Mesothelial cell of epicardium (in vitro differentiated cells): ENCODE measurements around the gene EZR. TPM values are rescaled to one million over a fixed set of nuclear protein-coding genes. Genes with fewer than 3 reads are reported as not detected.
"Not testable (repeated sequence)": the region's sequence is repeated elsewhere in the genome, so short reads cannot be mapped to it uniquely, and the experiment has no call there.

Experiments used
- DNase-seq, 2 experiments: peaks; one replicate each; pipeline ENCODE4 v3.0.0; 2021; ENCODE audit warnings: low spot score in 2 of 2; ENCODE audit not compliant: unreplicated experiment in 2 of 2
- H3K27ac Mint-ChIP-seq: 2 replicates; pipeline ENCODE4 v1.8.0; 2021; ENCODE audit warnings: mixed read lengths
- H3K27me3 Mint-ChIP-seq: 2 replicates; pipeline ENCODE4 v1.8.0; 2021; ENCODE audit warnings: low read depth, mixed read lengths
- H3K36me3 Mint-ChIP-seq: 2 replicates; pipeline ENCODE4 v1.8.0; 2021; ENCODE audit warnings: mixed read lengths
- H3K4me1 Mint-ChIP-seq: 2 replicates; pipeline ENCODE4 v1.8.0; 2021; ENCODE audit warnings: mixed read lengths
- H3K4me3 Mint-ChIP-seq: 2 replicates; pipeline ENCODE4 v1.8.0; 2021; ENCODE audit warnings: mild to moderate bottlenecking, moderate library complexity, mixed read lengths
- H3K9me3 Mint-ChIP-seq: 2 replicates; pipeline ENCODE4 v1.8.0; 2021; ENCODE audit warnings: mixed read lengths
- total RNA-seq: library from RNA; stranded (reverse); gene quantifications from 3 replicates; pipeline ENCODE4 v1.2.1, GENCODE V29; 2021
- TF ChIP-seq, protein P1 (sequence below): fragments of 200-600 bp; sonication (generic); IDR thresholded peaks from one replicate; pipeline ENCODE4 v1.5.0; 2021; ENCODE audit warnings: antibody characterized with exemption; ENCODE audit not compliant: unreplicated experiment

EZR gene
- total RNA-seq, 1 donor from 2014 or later: 195 TPM

DNA sequence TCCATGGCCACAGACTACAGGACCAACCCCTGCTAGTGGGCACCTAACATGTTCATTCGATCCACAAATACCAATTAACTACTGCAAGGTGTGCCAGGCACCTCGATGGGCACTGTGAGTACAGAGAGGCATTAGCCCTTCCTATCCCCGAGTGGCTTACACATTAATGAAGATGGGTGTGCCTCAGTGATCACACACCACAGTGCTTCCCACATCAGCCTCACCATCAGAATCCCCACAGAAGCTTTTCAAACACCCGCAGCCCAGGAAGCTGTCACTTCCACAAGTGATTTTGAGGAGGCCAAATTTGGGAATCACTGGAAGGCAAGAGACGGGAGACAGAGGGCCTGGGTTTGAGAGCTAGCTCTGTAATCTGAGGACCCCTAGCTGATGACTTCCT, 23.7 kb downstream of the EZR start:
- Mint-ChIP-seq H3K4me3 (no peak overlapping the region), H3K4me1 (peaks cover 58% of the 10 kb centered on the region), H3K9me3 (no peaks in the 10 kb centered on the region), H3K27me3 (no peaks in the 10 kb centered on the region), H3K36me3 (peaks cover 2% of the 10 kb centered on the region), H3K27ac (peak overlapping the region; percentile 59)
- no peak for DNase-seq
- TF ChIP-seq, protein P1, sequence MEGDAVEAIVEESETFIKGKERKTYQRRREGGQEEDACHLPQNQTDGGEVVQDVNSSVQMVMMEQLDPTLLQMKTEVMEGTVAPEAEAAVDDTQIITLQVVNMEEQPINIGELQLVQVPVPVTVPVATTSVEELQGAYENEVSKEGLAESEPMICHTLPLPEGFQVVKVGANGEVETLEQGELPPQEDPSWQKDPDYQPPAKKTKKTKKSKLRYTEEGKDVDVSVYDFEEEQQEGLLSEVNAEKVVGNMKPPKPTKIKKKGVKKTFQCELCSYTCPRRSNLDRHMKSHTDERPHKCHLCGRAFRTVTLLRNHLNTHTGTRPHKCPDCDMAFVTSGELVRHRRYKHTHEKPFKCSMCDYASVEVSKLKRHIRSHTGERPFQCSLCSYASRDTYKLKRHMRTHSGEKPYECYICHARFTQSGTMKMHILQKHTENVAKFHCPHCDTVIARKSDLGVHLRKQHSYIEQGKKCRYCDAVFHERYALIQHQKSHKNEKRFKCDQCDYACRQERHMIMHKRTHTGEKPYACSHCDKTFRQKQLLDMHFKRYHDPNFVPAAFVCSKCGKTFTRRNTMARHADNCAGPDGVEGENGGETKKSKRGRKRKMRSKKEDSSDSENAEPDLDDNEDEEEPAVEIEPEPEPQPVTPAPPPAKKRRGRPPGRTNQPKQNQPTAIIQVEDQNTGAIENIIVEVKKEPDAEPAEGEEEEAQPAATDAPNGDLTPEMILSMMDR: no peak

GRCh38 chr6:158793432-158793831, 25.7 kb downstream of the EZR start:
- Mint-ChIP-seq H3K4me3 (no peak overlapping the region), H3K4me1 (peaks cover 45% of the 10 kb centered on the region), H3K27ac (no peak overlapping the region), H3K27me3 (no peaks in the 10 kb centered on the region), H3K9me3 (no peaks in the 10 kb centered on the region), H3K36me3 (peaks cover 8% of the 10 kb centered on the region)
- TF ChIP-seq, protein P1: no peak
- DNase-seq: no peak

DNA sequence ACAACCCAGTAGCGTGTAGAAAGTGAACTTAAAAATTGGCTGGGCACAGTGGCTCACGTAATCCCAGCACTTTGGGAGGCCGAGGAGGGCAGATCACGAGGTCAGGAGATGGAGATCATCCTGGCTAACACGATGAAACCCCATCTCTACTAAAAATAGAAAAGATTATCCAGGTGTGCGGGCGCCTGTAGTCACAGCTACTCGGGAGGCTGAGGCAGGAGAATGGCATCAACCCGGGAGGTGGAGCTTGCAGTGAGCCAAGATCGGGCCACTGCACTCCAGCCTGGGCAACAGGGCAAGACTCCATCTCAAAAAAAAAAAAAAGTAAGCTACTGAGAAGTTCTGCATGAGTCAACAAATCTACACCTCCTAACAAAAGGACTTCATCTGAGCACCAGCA, 26.7 kb downstream of the EZR start:
- H3K36me3 Mint-ChIP-seq: peaks cover 14% of the 10 kb centered on the region
- not testable (repeated sequence) for DNase-seq, H3K4me3 Mint-ChIP-seq, H3K9me3 Mint-ChIP-seq, H3K27me3 Mint-ChIP-seq
- peak overlapping the region; percentile 71 for H3K27ac Mint-ChIP-seq
- H3K4me1 Mint-ChIP-seq: peaks cover 38% of the 10 kb centered on the region

GRCh38 chr6:158791274-158791855, 27.8 kb downstream of the EZR start:
- DNase-seq: no peak
- TF ChIP-seq, protein P1: no peak
- H3K27me3 Mint-ChIP-seq: no peaks in the 10 kb centered on the region
- H3K4me1 Mint-ChIP-seq: peaks cover 36% of the 10 kb centered on the region
- peak overlapping the region; percentile 64 for H3K27ac Mint-ChIP-seq
- peaks cover 24% of the 10 kb centered on the region for H3K36me3 Mint-ChIP-seq
- H3K4me3 Mint-ChIP-seq: no peak overlapping the region
- no peaks in the 10 kb centered on the region for H3K9me3 Mint-ChIP-seq

DNA sequence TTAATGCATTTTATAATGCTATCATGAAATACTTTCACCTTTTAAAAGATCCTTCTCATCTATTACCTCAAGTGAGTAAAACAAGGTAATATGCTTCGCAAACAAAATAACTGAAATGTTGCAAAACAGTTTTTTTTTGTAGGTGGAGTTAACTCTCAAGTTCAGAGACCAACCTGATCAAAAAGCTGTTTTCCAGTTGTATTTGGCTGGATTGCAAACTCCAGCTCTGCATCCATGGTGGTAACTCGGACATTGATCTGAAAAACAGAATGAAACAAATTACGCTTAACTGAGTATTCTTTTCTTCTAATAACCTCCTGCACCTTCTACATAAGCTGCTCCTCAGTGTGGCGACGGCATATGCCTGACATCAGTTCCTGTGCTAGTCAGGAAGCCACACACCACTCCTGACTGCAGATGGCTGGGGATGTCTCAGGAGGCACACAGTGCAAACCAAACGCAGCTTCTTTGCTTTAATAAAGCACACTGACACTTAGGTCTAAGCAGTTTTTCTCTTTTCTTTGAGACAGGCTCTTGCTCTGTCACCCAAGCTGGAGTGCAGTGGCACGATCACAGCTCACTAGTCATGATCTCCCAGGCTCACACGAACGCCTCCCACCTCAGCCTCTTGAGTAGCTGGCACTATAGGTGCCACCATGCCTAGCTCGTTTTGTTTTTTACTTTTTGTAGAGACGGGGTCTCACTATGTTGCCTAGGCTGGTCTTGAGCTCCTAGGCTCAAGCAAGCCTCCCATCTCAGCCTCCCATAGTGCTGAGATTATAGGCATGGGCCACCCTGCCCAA, 29.9 kb downstream of the EZR start:
- Mint-ChIP-seq H3K4me1 (peaks cover 28% of the 10 kb centered on the region), H3K27ac (peak overlapping the region; percentile 82), H3K4me3 (no peak overlapping the region), H3K27me3 (no peaks in the 10 kb centered on the region), H3K36me3 (peaks cover 35% of the 10 kb centered on the region), H3K9me3 (no peaks in the 10 kb centered on the region)
- TF ChIP-seq, protein P1: no peak
- no peak for DNase-seq

DNA sequence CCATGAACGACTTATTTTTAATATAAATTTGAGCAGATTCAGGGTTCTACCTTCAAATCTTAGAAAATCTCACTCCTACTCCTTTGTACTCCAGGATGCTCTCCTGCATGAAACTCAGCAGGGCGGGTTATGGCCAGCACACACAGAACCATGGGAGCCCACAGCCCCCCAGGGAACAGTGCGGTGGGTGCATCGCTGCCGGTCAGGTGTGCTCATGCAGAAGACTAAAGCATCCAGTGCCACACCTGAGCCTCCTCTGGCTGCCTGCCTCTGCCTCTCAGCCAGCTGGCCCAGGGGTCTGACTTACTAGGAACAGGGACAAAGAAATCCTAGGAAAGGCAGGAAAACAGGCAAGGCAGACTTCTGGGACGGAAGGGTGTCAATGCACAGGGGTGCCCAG, 31.8 kb downstream of the EZR start:
- TF ChIP-seq, protein P1: no peak
- H3K4me3 Mint-ChIP-seq: no peak overlapping the region
- no peak for DNase-seq
- peaks cover 26% of the 10 kb centered on the region for H3K4me1 Mint-ChIP-seq
- no peaks in the 10 kb centered on the region for H3K9me3 Mint-ChIP-seq
- peaks cover 48% of the 10 kb centered on the region for H3K36me3 Mint-ChIP-seq
- peak overlapping the region; percentile 40 for H3K27ac Mint-ChIP-seq
- H3K27me3 Mint-ChIP-seq: no peaks in the 10 kb centered on the region
